ENCODE results near the gene TMEM69.
"Not testable (repeated sequence)": the region's sequence is repeated elsewhere in the genome, so short reads cannot be mapped to it uniquely, and the experiment has no call there.

Gene TMEM69

DNA sequence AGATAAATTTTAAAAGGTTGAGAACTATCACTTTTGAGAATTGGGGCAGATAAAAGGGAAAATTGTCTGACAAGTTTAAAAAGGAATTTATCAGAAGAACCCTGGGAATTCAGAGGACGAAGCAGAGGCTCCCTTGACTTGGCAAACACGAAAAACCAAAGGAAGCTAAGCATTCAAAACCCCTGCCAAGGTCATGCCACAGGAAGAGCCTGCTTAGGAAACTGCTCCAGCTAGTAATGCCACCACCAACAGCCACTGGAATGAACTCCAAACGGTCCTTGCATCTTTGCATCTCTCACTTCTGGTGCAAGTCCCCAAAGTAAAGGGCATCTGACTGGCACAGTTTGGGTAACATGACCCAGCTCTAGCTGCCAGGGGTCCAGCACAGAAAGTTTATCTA, 8.9 kb upstream of the TMEM69 start:
- no peak for DNase-seq

DNA sequence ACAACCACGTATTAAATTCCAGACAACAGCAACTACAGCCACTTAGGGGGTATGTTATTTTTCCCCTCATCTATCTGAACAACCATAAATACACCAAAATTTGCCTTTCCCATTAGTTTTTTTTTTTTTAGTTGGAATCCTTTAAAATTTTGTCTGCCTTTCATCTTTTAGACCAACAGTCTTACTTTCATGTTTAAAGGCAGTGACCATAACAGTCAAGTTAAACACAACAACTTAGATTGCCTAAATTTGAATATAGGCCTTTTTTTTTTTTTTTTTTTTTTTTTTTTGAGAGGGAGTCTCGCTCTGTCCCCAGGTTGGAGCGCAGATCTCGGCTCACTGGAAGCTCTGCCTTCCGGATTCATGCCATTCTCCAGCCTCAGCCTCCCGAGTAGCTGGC, 5.0 kb upstream of the TMEM69 start:
- no peak for DNase-seq

GRCh38 chr1:45684402-45684801, 3.6 kb upstream of the TMEM69 start:
- no peak for DNase-seq

- peak; percentile 71 for DNase-seq
Observed at GRCh38 chr1:45685308-45686014, 2.5 kb upstream of the TMEM69 start.

- peak; percentile 81 for DNase-seq
Observed at GRCh38 chr1:45686015-45686287, 2.0 kb upstream of the TMEM69 start.

DNA sequence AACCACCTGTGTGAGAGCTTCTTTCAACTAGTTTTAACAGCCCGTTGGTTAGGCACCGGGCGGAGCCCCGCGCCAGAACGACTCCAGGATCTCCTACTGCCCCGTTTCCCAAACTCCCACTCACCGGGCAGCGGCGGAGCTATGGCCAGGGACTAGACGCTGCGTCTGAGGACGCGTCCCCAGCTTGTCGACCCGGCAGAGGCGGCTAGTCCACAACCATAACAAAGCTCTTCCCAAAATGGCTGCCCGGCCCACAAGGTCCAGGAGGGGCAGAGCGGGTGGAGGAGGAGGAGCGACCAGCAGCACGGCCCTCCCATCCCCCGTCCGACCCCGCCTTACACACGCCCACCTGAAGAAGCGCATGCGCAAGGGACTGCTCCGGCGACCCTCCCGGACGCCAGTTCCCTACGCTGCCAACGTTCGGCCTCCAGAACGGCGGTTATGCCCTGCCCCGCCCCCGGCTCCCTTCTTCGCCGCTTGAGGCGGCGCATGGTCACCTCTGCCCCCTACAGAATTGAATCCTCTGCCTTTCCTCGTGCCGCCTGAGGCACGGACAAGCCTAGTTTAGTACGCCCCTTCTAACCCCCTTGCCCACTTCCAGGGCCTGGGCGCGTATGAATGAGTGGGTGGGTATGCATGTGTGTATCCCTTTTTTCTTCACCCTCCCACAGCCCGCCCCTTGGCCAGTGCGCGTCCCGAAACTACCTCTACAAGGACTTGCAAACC, 1.5 kb upstream of the TMEM69 start, which contains the start of gene GPBP1L1:
Gene GPBP1L1, minus strand, starts transcription at position 246 of the 726 bp plus-strand sequence. CDS start 27,446 bp downstream, outside the sequence.
- peak; percentile 97 for DNase-seq

DNA sequence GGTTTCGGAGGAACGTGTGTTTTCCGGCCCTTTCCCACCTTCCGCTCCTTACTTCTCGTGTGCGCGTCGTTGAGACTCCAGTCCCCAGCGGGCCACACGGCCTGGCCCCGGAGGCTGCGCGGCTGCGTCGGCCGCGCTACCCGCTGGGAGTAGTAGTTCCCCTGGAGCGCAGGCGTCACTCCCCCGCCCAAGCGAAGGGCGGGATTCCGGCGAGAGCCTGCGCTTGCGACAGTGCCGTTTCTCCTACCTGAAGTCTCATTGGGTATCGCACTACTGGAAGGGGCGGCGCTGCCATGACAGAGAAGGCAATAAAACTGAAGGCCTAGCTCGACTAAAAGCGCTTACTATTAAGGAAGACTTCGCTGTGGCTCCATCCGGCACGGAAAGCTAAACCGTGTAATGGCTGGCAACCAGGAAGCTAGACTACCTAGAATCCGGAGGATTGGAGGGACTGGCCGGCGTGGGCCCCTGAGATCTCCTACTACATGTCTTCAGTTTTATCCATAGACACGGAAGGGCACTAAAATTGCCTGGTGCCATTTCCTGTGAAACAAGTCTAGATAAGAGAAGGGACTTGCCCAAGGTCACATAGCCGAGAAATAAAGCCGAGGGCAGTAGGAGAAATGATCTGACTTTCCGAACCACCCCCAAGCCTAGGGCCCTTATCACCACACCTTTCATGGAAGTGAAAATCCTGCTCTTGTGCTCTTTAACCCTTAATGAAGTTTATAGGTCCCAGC, 797 bp upstream of the TMEM69 start:
- peak; percentile 99 for DNase-seq

- DNase-seq = not testable (repeated sequence)
Observed at GRCh38 chr1:45693811-45694210, 5.8 kb downstream of the TMEM69 start.

DNA sequence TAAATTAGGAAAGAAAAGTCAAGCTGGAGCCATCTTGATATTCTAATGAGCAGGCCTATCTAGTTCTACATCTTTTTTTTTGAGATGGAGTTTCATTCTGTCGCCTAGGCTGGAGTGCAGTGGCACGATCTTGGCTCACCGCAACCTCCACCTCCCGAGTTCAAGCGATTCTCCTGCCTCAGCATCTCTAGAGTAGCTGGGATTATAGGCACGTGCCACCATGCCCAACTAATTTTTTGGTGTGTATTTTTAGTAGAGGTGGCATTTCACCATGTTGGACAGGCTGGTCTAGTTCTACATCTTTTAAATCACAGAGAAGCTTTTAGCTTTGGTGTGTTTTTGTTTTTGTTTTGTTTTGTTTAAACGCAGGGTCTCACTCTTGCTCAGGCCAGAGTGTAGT, 6.8 kb downstream of the TMEM69 start:
- DNase-seq = no peak

DNA sequence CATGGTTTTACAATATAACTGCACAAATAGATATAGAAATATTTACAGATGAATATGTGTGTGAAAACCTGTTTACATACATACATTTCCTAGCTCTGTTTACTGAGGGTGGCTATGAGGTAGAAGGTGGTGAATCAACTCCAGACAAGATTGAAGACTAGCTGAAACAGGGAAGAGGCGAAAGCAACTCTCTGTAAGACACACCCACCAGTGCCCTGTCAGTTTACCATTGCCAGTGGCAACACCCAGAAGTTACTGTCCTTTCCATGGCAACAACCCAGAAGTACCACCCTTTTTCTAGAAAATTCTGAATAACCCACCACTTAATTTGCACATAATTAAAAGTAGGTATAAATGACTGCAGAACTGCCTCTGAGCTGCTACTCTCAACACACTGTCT, 16.7 kb downstream of the TMEM69 start:
- no peak for DNase-seq

DNA sequence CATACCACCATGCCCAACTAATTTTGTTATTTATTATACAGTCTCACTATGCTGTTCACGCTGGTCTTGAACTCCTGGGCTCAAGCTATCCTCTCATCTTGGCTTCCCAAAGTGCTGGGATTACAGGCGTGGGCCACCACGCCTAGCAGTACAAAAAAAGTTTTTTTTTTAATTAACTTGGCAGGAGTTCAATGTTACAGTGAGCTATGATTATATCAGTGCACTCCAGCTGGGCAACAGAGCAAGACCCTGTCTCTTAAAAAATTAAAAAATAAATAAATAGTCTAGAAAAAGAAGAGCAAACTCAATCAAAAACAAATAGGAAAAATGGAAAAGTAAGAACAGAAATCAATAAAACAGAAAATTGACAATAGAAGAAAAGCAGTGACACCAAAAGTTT, 25.7 kb downstream of the TMEM69 start:
- no peak for DNase-seq

- no peak for DNase-seq
Observed at GRCh38 chr1:45716700-45717099, 28.7 kb downstream of the TMEM69 start.

- DNase-seq = not testable (repeated sequence)
Observed at GRCh38 chr1:45717386-45717785, 29.4 kb downstream of the TMEM69 start.

GRCh38 chr1:45718289-45718688, 30.3 kb downstream of the TMEM69 start:
- no peak for DNase-seq

GRCh38 chr1:45721207-45721606, 33.2 kb downstream of the TMEM69 start:
- no peak for DNase-seq

- peak; percentile 61 for DNase-seq
Observed at GRCh38 chr1:45722809-45723208, 34.8 kb downstream of the TMEM69 start.

DNA sequence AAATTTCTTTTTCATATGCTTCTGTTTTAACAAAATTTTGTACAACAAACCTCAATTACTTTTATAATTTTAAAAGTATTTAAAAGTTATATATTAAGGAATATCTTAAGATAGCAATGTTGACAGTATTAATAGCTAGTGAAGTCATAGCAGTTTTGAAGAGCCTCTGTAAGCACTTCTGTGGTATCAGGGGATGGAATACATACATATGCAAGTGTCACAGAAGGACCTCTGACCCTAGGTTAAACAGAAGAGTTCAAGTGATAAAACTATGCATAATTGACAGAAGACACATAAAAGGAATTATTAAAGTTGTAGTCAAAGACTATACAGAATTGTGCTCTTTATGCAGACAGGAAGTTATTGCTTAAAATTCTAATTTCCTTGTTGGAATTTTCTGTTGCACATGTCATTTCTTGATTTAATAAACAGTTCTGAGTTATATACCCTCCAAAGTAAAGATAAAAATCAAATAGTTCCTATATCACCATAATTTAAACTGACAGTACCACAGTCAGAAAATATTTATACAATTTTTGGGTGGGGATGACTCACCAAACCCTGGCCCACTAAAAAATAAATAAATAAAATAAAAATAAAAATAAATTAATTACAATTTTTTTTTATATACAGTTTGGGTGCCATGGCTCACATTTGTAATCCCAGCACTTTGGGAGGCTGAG, 35.4 kb downstream of the TMEM69 start:
- DNase-seq = peak; percentile 10

GRCh38 chr1:45726007-45726406, 38.0 kb downstream of the TMEM69 start:
- not testable (repeated sequence) for DNase-seq

DNA sequence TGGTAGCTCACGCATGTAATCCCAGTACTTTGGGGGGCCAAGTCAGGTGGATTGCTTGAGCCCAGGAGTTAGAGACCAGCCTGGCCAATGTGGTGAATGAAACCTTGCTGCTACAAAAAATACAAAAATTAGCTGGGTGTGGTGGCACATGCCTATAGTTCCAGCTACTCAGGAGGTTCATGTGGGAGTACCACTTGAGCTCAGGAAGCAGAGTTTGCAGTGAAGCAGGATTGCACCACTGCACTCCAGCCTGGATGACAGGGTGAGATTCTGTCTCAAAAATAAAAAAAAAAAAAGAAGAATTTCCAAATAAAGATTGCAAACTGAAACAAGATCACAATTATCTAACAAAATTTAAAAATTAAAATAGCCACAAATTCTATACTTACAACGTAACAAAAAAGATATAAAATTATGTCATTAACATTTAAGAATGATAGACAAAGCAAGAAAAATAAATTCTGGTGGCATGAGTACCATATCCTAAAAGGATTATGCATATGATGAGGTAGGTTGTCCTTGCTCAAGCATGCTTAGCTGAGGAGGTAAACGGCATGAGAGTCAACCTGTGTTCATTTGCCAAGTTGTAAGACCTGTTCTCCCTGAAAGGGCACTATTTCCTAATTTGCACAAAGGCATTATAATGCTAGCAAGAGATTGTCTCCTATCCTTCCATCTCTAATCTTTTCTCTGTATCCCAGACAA, 42.2 kb downstream of the TMEM69 start:
- no peak for DNase-seq

- DNase-seq = no peak
Observed at GRCh38 chr1:45730780-45731319, 42.9 kb downstream of the TMEM69 start.

- DNase-seq = no peak
Observed at GRCh38 chr1:45739137-45739536, 51.2 kb downstream of the TMEM69 start.

DNA sequence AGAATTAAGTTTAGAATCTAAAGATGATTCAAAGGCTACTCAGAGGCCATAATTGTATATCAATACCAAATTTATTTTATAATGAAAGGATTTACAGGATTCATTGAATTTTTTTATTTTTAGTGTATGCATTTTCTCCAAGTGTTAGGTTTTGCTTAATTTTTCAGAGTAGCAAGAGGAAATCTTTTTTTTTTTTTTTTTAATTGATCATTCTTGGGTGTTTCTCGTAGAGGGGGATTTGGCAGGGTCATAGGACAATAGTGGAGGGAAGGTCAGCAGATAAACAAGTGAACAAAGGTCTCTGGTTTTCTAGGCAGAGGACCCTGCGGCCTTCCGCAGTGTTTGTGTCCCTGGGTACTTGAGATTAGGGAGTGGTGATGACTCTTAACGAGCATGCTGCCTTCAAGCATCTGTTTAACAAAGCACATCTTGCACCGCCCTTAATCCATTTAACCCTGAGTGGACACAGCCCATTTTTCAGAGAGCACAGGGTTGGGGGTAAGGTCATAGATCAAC, 51.7 kb downstream of the TMEM69 start:
- DNase-seq = not testable (repeated sequence)

Data from OCI-M1 (cell line).